GM12878 (cell line): ENCODE measurements around the gene NID1. TPM values are rescaled to one million over a fixed set of nuclear protein-coding genes. Genes with fewer than 3 reads are reported as not detected.

Experiments used
- ATAC-seq: fragments of 200-7000 bp; cut with Tn5 transposase; 3 replicates; pipeline ENCODE4 v1.9.1; 2020; ENCODE audit warnings: mild to moderate bottlenecking, moderate library complexity
- BruUV-seq: library from RNA; stranded (reverse); fragments of 400-500 nt; replicated peaks from 2 replicates; lab custom pipeline; 2021; lab: Mats Ljungman, UMichigan
- CTCF ChIA-PET: fragments of 300-600 bp; sonication (Branson Sonifier 250); formaldehyde crosslinking; extraction: SDS; loops from one replicate; lab custom pipeline; 2021; ENCODE audit warnings: inconsistent platforms; lab: Yijun Ruan, JAX
- POLR2A ChIA-PET: fragments of 350-600 bp; formaldehyde crosslinking; extraction: SDS; loops from one replicate; lab custom pipeline; 2021; ENCODE audit warnings: inconsistent platforms; lab: Charles Lee
- RAD21 ChIA-PET: fragments of 300-600 bp; sonication (Branson Sonifier 250); formaldehyde crosslinking; loops from one replicate; lab custom pipeline; 2023; ENCODE audit warnings: antibody characterized with exemption; ENCODE audit not compliant: unreplicated experiment; lab: Charles Lee
- SMC1A ChIA-PET: fragments of 300-600 bp; sonication (Branson Sonifier 250); formaldehyde crosslinking; loops from one replicate; lab custom pipeline; 2023; ENCODE audit not compliant: unreplicated experiment, uncharacterized antibody; lab: Charles Lee
- DNase-seq: peaks from one replicate; pipeline ENCODE4 v3.0.0-alpha.2; 2011; ENCODE audit warnings: low read depth, low spot score
- FAIRE-seq: peaks from 3 replicates; lab custom pipeline; 2011; peaks lifted over from hg19 to GRCh38; lab: Jason Lieb, UNC
- H2AFZ ChIP-seq: 2 replicates; pipeline ENCODE4 v1.6.0; 2011; ENCODE audit warnings: low read depth, low read length, control low read depth; ENCODE audit not compliant: control insufficient read depth
- H3K27ac ChIP-seq: 2 replicates; pipeline ENCODE4 v1.5.1; 2011; ENCODE audit warnings: control low read depth; ENCODE audit not compliant: control insufficient read depth, insufficient read depth
- H3K27me3 ChIP-seq, 2 experiments: replicated peaks in 1 of 2; 2 replicates each; pipeline versions ENCODE4 v1.6.0 to v1.6.1; 2011; ENCODE audit warnings: low read length in 1 of 2; ENCODE audit not compliant: control insufficient read depth in 2 of 2, insufficient read depth in 2 of 2
- H3K36me3 ChIP-seq, 2 experiments: 2 replicates each; pipeline ENCODE4 v1.5.1; 2011; ENCODE audit warnings: low read length in 1 of 2; ENCODE audit not compliant: control insufficient read depth in 2 of 2, insufficient read depth in 2 of 2
- H3K4me1 ChIP-seq: 2 replicates; pipeline ENCODE4 v1.6.1; 2011; ENCODE audit warnings: mild to moderate bottlenecking, low read length, moderate library complexity, mixed read lengths; ENCODE audit not compliant: control insufficient read depth, insufficient read depth
- H3K4me2 ChIP-seq: 2 replicates; pipeline ENCODE4 v1.6.0; 2011; ENCODE audit warnings: control low read depth; ENCODE audit not compliant: control insufficient read depth, insufficient read depth
- H3K4me3 ChIP-seq: fragments of 200-600 bp; sonication (generic); 2 replicates; pipeline ENCODE4 v1.5.1; 2016
- H3K79me2 ChIP-seq: 2 replicates; pipeline ENCODE4 v1.6.0; 2011; ENCODE audit warnings: low read length; ENCODE audit not compliant: control insufficient read depth, insufficient read depth
- H3K9ac ChIP-seq: 2 replicates; pipeline ENCODE4 v1.8.0; 2011; ENCODE audit warnings: low read length, control low read depth, mixed read lengths; ENCODE audit not compliant: control insufficient read depth, insufficient read depth
- H3K9me3 ChIP-seq: replicated peaks from 3 replicates; pipeline ENCODE4 v1.5.1; 2011; ENCODE audit warnings: mild to moderate bottlenecking, low read length; ENCODE audit not compliant: control insufficient read depth, insufficient read depth
- H4K20me1 ChIP-seq: 2 replicates; pipeline ENCODE4 v1.6.0; 2011; ENCODE audit not compliant: control insufficient read depth, insufficient read depth
- MLLT1 ChIP-seq: fragments of 450-650 bp; IDR thresholded peaks from 2 replicates; pipeline ENCODE4 v1.6.1; 2016; ENCODE audit warnings: mild to moderate bottlenecking
- NKRF ChIP-seq: fragments of 450-650 bp; conservative IDR thresholded peaks from 2 replicates; pipeline ENCODE4 v1.6.1; 2017; ENCODE audit warnings: mild to moderate bottlenecking, moderate library complexity
- NR2F1 ChIP-seq: fragments of 450-650 bp; conservative IDR thresholded peaks from 2 replicates; pipeline ENCODE4 v1.6.1; 2017; ENCODE audit warnings: mild to moderate bottlenecking
- ZBTB40 ChIP-seq: fragments of 450-650 bp; IDR thresholded peaks from 2 replicates; pipeline ENCODE4 v1.6.1; 2016; ENCODE audit warnings: mild to moderate bottlenecking, moderate library complexity, borderline replicate concordance
- WGBS: methylation state at CpG from one replicate; pipeline ENCODE4 v1.1.6; 2016; ENCODE audit warnings: low lambda C conversion rate; ENCODE audit not compliant: insufficient replicate concordance, insufficient coverage; ENCODE audit errors: missing lambda C conversion rate; 5-methylcytosine and 5-hydroxymethylcytosine counted together
- in situ Hi-C: fragments of 300-500 bp; cut with MboI; formaldehyde crosslinking; loops from 9 replicates; pipeline ENCODE4 v1.14.3; 2018; ENCODE audit warnings: mixed read lengths
- intact Hi-C: fragments of 100-400 bp; cut with micrococcal nuclease; formaldehyde crosslinking; loops from one replicate; pipeline ENCODE4 v1.14.2; 2022; ENCODE audit not compliant: unreplicated experiment
- polyA plus RNA-seq, 11 experiments: library from polyadenylated mRNA; depleted of rRNA in 4 of 11; unstranded in 6 of 11; stranded (reverse) in 5 of 11; fragments of >200 nt; fragmentation: Nextera tagmentation in 4 of 11; fragmentation: Illumina TruSeq in 1 of 11; extraction: Ambion mirVana in 4 of 11; extraction: Trizol in 1 of 11; gene quantifications; 1 replicate in 1 of 11; 2 replicates in 10 of 11; pipeline versions ENCODE4 v1.2.1 to v1.2.3, GENCODE V29; 2011 to 2016; ENCODE audit warnings: inconsistent platforms in 2 of 11, missing spikeins in 2 of 11, low read depth in 1 of 11
- total RNA-seq, 4 experiments: library from RNA; depleted of rRNA in 3 of 4; stranded (reverse); fragments of >200 nt in 3 of 4; fragmentation: Illumina TruSeq in 1 of 4; extraction: Trizol in 1 of 4; gene quantifications; 2 replicates each; pipeline versions ENCODE4 v1.2.1 to v1.2.3, GENCODE V29; 2013 to 2021

The NID1 gene
- total and polyA plus RNA-seq, 10 of the 15 experiments (the other 5 are each of a cell fraction or from before 2014, with no cell fraction given), result 4.2 to 25.7 (median 11.3) TPM

GRCh38 chr1:236065509-236066005, 667 bp upstream of the NID1 start:
- intact Hi-C loops (loop anchor here (2.0 to 5.0 kb wide), 2 partner anchors 67 to 198 kb away; partner anchors contain the start of gene LYST), in situ Hi-C loops (no loop called here)
- Histone ChIP-seq H3K36me3 (no peaks in the 10 kb centered on the region), H2AFZ (peak overlapping the region; percentile 73), H4K20me1 (no peaks in the 10 kb centered on the region), H3K9ac (peak overlapping the region; percentile 69), H3K4me2 (peak overlapping the region; percentile 56), H3K27ac (peak overlapping the region; percentile 41), H3K4me1 (peaks cover 12% of the 10 kb centered on the region), H3K4me3 (peak overlapping the region; percentile 70; the same call in 1 of the 2 replicates), H3K79me2 (peaks cover 30% of the 10 kb centered on the region), H3K27me3 (no peaks in the 10 kb centered on the region), H3K9me3 (no peaks in the 10 kb centered on the region; the same call in 1 of the 3 replicates)
- ChIA-PET CTCF (interaction anchor here (1.1 to 2.3 kb wide), 3 partner anchors 49 to 94 kb away, joined by 3 to 5 read pairs (median 5); no protein-coding TSS in a partner anchor), SMC1A (interaction anchor here (0.6 to 2.1 kb wide), 5 partner anchors 7 to 94 kb away, joined by 3 to 17 read pairs (median 4); no protein-coding TSS in a partner anchor), RAD21 (interaction anchor here (1.2 to 3.7 kb wide), 2 partner anchors 26 to 66 kb away, joined by 3 to 19 read pairs; no protein-coding TSS in a partner anchor), POLR2A (interaction anchor here (1.3 to 4.3 kb wide), 3 partner anchors 11 to 94 kb away, joined by 4 to 22 read pairs (median 7); no protein-coding TSS in a partner anchor)
- 82% methylated on average over 17 of the region's 17 CpGs for WGBS
- BruUV-seq, result TSS peak; percentile 77
- FAIRE-seq, result no peak
- TF ChIP-seq MLLT1 (peak; percentile 91), ZBTB40 (peak; percentile 21; the same call in 1 of the 2 replicates), NKRF (no peak), NR2F1 (no peak)
- DNase-seq, result no peak
- ATAC-seq, result no peak
